SW 1271 (cell line): ENCODE data around the gene ERBIN.
"Not testable (repeated sequence)": the region's sequence is repeated elsewhere in the genome, so short reads cannot be mapped to it uniquely, and the experiment has no call there.

Experiments
- DNase-seq, 2 experiments: peaks; one replicate each; lab custom pipeline; 2025; lab: John Stamatoyannopoulos, UW

ERBIN gene

GRCh38 chr5:65915661-65916060, 10.7 kb upstream of the ERBIN start:
- DNase-seq: not testable (repeated sequence)

GRCh38 chr5:65916066-65916465, 10.3 kb upstream of the ERBIN start:
- no peak for DNase-seq

GRCh38 chr5:65916636-65917035, 9.7 kb upstream of the ERBIN start:
- DNase-seq: no peak

- DNase-seq: no peak
These were observed 6.6 kb upstream of the ERBIN start for GRCh38 chr5:65919773-65920172.

- DNase-seq: no peak
These were observed 3.0 kb upstream of the ERBIN start for GRCh38 chr5:65923339-65923738.

GRCh38 chr5:65924366-65925043, 1.9 kb upstream of the ERBIN start:
- no peak for DNase-seq

GRCh38 chr5:65925044-65925600, 1.3 kb upstream of the ERBIN start:
- DNase-seq: peak; percentile 44 to 66

- peak; percentile 65 to 81 for DNase-seq
These were observed 637 bp upstream of the ERBIN start for GRCh38 chr5:65925601-65926275.

GRCh38 chr5:65926893-65927292, 518 bp downstream of the ERBIN start:
- DNase-seq: peak in 1 of 2 experiments; percentile 59

- peak; percentile 52 to 86 for DNase-seq
These were observed 1.3 kb downstream of the ERBIN start for GRCh38 chr5:65927503-65928321.

GRCh38 chr5:65928322-65928752, 2.0 kb downstream of the ERBIN start:
- peak in 1 of 2 experiments; percentile 34 for DNase-seq

- no peak for DNase-seq
These were observed 2.5 kb downstream of the ERBIN start for GRCh38 chr5:65928860-65929259.

GRCh38 chr5:65932676-65933075, 6.3 kb downstream of the ERBIN start:
- no peak for DNase-seq

GRCh38 chr5:65933295-65933694, 6.9 kb downstream of the ERBIN start:
- no peak for DNase-seq

- no peak for DNase-seq
These were observed 11.9 kb downstream of the ERBIN start for GRCh38 chr5:65938256-65938655.

- no peak for DNase-seq
These were observed 17.4 kb downstream of the ERBIN start for GRCh38 chr5:65943771-65944170.

- no peak for DNase-seq
These were observed 19.9 kb downstream of the ERBIN start for GRCh38 chr5:65946198-65946745.

GRCh38 chr5:65948115-65948747, 21.9 kb downstream of the ERBIN start:
- no peak for DNase-seq

GRCh38 chr5:65951330-65951729, 25.0 kb downstream of the ERBIN start:
- DNase-seq: no peak

- no peak for DNase-seq
These were observed 25.9 kb downstream of the ERBIN start for GRCh38 chr5:65952259-65952658.

- DNase-seq: no peak
These were observed 27.8 kb downstream of the ERBIN start for GRCh38 chr5:65954200-65954599.

GRCh38 chr5:65955746-65956145, 29.4 kb downstream of the ERBIN start:
- no peak for DNase-seq
